ENCODE results near the gene DCAF7.

The DCAF7 gene

DNA sequence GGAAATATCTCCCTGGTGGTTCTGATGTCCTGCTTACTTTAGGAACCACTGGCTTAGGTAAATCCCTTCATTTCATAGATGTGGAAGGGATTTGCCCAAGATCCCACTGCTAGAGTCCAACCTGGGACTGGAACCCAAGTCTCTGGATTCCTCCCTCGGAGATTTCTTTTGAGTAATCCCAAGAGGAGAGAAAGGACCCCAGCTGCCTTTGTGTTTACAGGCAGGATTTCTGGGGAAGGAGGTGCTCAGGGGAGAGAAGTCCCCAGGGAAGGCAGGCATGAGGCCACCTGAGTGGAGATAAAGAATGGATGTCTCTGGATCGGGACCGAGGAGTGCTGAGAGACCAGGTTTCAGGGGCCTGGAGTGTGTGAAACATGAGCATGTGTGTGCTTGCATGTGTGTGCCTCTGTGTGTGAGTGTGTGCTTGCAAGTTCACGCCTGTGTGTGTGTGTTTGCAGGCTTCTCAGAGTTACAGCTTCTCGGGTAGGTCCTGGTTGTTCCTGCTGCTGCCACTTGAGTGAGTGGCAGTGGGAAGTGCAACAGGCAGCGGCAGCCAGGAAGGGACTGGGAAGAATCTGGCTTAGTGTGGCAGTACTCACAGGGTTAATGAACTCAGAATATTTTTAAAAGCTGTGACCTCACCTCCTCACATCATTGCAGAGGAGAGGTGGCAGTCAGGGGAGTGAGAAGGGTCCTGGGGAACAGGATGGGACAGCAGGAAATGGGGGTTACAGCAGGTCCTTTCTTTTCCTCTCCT, 24.9 kb upstream of the DCAF7 start:
- DNase-seq, result no peak

DNA sequence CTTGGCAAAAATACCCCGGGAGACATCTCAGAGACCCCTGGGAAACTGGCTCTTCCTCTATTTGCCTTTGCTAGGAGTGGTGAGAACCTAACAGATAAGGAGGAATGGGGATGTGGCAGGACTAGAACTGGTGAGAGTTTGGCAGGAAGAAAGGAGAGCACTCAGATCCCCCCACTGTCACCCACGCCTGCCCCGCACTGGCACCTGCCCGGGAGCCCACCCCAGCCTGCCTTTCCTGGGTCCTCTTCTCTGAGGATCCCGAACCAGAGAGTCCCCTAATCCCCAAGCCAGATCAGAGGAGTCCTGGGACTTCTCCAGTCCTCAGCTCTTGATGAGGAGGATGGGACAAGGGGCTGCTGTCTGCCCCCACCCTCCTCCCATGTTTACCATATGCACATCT, 23.4 kb upstream of the DCAF7 start:
- no peak for DNase-seq

DNA sequence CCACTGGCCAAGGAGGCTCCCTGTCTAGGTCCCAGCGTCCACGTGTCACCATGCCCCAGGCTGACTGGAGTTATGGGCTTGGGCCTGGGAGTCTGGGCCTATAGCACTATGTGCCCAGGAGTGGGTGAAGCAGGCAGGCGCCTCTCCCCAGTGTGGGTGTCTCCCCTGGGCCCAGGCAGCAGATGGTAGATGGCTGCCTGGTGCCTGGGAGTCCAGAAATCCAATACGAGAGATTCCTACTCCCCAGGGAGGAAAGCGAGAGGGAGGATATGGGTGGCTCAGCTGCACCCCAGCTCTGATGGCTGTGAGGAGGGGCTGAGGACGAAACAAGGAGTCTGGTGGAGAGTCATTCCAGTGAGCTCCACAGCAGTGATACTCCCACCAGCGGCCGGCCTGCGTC, 22.1 kb upstream of the DCAF7 start:
- DNase-seq, result no peak

DNA sequence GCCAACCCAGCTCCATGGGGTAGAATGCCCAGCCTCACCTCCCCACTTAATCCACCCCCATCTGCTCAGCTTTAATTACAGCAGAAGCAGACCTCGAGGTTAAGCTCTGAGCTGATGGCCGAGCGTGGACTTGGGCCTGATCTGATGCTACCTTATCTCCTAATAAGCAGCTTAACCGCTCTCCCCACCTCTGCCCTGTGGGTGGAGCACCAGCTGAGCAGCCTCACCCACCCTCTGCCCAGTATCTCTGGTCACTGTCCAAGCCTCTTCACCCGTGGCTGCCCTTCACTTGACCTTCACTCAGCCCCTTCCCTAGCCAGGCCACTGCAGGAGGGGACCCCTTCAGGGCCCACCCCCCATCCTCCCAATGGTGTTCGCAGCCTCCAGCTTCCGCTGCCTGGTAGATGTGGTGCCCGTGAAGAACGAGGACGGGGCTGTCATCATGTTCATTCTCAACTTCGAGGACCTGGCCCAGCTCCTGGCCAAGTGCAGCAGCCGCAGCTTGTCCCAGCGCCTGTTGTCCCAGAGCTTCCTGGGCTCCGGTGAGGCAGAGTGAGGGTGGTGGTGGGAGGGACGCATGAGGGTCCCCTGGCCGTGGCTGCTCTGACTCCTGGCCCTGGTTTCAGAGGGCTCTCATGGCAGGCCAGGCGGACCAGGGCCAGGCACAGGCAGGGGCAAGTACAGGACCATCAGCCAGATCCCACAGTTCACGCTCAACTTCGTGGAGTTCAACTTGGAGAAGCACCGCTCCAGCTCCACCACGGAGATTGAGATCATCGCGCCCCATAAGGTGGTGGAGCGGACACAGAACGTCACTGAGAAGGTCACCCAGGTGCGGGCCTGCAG, 20.3 kb upstream of the DCAF7 start:
- DNase-seq, result no peak

DNA sequence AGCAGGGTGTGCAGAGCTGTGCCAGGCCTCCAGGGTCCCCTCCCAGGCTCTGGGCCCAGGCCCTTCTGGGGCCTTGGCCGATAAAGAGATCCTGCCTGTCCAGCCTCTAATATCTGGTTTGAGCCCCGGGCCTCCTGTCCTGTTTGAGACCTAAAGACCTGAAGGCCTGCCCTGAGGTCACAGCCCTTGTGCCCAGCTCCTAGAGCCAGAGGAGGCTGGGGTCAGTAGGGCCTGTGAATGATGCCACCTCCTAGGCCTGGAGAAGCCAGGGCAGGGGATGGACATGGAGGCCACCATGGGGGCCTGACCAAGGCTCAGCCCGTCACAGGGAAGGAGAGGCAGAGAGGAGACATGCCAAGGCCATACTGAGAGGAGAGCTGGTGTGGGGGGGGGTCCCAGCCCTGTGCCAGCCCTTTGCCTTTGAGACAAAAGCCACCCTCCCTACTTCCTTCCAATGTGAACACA, 19.7 kb upstream of the DCAF7 start:
- no peak for DNase-seq

DNA sequence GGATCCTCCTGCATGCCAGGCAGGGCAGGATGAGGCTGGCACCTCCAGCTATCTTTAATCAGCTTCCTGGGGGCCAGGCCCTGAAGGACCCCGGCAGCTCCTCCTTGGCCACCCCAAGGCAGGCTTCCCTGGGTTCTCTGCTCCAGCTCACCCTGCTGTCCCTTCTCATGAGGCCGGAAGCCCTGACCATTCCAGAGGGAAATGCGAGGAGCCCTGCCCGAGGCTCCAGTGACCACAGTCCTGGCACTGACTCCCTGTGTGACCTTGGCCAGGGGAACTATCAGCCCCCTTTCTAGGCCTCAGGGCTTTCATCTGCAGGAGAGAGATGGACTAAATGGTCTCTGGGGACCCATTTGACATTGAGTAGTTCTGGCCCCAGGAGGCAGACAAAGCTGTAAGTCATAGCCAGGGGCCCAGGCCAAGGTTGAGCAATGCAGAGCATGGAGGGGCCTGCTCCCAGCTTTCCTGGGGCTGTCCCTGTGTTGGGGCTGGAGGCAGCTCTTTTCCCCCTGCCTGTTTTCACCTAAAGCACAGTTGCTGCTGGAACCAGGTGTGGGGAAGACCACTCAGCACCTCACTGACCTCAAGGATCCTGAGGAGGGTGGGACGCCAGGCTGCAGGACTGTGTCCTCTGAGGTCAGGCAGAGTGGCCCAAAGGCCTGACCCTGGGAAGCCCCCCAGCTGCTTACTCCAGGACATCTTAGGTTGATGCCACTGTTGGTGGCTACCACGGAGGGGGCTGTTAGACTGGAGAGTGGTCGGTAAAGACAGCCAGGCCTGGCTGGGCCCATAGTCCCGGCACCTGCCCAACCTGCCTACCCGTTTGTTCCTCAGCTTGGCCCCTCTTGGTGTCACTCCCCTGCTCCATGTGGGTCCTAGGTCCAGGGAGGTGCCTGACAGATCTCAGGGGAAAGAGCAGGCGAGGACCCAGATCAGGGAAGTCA, 19.0 kb upstream of the DCAF7 start:
- DNase-seq, result no peak

DNA sequence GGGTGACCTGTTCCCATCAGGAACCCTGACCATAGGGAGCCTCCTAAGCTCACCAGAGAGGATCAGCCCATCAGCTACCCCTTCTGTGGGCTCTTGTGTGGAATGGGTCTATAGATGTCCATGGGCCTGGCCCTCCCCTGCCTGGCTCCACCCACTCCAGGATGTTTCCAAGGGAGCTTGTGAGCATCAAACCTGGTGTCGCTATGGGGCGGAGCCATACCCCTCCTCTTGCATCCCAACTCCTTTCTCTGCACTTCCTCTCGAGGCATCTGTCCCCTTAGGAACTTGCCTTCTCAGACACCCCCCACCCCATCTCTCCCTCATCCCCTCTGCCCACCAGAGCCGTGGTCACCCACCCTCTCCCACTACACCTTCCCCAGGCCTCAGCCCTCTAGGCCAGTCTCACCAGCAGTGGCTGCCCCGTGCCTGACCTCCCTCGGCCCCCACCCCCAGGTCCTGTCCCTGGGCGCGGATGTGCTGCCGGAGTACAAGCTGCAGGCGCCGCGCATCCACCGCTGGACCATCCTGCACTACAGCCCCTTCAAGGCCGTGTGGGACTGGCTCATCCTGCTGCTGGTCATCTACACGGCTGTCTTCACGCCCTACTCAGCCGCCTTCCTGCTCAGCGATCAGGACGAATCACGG, 16.7 kb upstream of the DCAF7 start:
- no peak for DNase-seq

DNA sequence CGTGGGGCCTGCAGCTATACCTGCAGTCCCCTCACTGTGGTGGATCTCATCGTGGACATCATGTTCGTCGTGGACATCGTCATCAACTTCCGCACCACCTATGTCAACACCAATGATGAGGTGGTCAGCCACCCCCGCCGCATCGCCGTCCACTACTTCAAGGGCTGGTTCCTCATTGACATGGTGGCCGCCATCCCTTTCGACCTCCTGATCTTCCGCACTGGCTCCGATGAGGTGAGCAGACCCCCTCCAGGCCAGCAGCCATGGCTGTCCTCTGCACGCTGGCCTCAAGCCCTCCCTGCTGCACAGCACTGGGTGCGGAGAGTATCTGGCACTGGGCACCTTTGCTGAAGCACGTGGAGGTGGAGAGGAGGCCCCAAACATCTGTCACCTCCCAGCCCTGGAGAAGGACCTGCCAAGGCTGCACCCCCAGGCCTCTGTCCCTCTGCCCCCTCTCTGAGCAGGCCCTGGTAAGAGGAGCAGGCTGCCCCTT, 16.2 kb upstream of the DCAF7 start:
- no peak for DNase-seq

DNA sequence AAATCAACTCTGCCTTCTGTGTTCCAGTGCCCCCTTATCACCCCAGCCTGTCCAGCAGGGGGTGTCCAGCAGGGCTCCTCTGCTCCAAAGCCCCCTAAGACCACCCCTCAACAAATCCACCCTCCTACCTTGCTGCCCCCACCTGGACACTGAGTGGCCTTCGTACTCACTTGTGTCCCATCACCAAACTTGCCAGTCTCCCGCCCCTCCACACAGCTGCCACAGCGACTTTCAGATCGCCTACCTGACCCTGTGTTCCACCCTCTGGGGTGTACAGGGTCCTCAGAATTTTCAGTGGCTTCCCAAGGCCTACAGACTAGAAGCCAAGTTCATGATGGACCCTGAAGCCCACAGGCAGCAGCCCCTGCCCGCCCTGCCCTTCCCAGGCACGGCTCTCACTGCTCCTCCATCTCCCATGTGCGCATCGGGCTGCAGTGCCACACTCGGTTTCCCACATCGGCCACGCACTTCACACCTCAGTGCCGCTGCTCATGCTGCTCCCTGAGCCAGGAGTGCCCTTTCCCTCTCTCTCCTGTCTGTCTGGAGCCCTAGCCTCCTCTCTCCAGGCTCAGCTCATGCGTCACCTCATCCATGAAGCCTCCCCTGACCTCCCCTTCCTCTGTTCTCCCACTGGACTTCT, 15.3 kb upstream of the DCAF7 start:
- no peak for DNase-seq

DNA sequence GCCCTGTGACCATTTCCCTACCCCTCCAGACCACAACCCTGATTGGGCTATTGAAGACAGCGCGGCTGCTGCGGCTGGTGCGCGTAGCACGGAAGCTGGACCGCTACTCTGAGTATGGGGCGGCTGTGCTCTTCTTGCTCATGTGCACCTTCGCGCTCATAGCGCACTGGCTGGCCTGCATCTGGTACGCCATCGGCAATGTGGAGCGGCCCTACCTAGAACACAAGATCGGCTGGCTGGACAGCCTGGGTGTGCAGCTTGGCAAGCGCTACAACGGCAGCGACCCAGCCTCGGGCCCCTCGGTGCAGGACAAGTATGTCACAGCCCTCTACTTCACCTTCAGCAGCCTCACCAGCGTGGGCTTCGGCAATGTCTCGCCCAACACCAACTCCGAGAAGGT, 14.6 kb upstream of the DCAF7 start:
- no peak for DNase-seq

DNA sequence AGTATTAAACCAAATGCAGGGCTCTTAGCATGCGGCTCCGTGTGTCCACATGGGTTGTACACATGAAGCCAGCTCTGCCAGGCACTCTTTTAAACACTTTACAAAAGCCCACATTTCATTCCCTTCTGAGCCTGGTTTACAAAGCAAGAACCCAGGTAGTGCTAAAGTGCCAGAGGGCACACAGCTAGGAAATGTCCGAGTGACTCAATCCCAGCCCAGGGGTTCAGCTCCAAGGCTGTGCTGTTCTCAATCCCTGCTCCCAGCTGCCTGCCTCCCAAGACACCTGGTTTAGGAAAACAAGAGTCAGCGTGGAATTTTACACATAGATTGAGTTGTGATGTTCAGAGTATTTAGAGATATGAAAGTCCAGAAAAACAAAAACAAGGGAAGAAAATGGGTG, 13.3 kb upstream of the DCAF7 start:
- no peak for DNase-seq

DNA sequence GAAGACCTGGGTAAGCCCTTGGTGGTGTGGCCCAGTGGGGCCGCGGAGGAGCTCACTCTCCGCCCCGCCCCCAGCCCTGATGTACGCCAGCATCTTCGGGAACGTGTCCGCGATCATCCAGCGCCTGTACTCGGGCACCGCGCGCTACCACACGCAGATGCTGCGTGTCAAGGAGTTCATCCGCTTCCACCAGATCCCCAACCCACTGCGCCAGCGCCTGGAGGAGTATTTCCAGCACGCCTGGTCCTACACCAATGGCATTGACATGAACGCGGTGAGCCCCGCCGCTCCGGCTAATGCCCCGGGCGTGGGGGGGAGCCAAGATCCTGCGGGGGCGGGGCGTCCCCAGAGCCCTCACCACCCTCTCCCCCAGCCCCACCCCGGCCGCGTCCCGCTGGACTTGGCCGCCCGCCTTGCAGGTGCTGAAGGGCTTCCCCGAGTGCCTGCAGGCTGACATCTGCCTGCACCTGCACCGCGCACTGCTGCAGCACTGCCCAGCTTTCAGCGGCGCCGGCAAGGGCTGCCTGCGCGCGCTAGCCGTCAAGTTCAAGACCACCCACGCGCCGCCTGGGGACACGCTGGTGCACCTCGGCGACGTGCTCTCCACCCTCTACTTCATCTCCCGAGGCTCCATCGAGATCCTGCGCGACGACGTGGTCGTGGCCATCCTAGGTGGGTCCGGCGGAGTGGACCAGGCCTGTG, 12.1 kb upstream of the DCAF7 start:
- DNase-seq, result no peak

DNA sequence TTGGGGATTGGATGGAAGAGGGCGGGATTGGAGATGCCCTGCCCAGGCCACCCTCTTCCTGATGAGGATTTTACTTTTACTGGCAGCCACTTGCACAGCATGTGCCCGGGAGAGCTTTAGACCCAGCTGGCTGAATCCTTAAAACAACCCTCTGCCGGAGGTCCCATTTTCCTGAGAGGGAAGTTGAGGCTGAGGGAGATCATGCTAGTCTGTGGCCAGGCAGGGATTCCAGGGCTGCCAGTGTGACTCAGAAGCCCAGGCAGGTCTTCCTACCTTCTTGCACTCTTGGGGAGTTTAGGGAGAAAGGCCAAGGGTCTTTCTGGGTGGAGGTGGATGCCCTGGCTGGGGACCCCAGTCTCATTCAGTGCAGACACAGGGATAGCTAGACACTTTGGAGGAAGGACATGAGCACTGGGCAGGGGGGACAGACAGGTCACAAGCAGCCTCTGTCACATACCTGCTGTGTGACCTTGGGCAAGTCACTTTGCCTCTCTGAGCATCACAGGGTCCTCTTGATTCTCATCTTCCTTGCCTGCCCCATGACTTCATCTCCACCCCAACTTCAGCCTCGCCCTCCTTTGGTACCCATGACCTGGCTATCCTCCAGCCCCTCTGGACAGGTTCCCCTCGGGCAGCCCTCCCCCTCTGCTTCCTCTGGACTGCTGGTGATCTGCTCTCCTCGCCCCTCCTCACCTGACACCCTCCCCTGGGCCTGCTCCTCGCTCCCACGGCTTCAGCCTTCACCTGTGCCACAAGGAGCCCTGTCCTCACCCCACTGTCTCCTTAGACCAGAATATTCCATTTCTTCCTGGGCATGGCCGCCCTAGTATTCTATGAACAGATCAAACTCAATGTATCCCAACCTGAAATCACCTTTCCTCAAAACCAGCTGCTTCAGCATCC, 11.3 kb upstream of the DCAF7 start:
- DNase-seq, result no peak

DNA sequence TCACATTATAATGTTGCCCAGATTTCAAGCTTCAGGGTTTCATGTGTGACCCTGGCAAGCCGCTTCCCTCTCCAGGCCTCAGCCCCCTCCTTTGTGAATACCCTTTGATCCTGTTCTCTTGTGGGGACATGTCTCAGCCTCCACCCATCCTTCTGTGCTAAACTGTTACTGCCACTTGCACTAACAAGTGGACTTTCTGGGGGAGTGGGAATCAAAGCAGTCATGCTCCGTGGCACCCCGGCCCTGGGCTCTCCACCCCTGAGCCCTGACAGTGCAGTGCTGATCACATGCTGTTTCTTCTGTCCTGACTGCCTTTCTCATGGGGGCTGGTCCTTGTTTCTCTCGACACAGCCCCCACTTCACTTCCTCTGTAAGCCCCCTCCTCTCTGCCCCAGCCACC, 9.7 kb upstream of the DCAF7 start:
- no peak for DNase-seq

DNA sequence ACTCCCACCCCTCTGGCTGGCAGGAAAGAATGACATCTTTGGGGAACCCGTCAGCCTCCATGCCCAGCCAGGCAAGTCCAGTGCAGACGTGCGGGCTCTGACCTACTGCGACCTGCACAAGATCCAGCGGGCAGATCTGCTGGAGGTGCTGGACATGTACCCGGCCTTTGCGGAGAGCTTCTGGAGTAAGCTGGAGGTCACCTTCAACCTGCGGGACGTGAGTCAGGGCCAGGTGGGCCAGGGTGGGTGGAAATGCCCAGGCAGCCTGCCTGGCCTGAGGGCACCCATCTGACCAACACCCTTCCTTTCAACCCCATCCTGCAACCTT, 8.1 kb upstream of the DCAF7 start:
- no peak for DNase-seq

DNA sequence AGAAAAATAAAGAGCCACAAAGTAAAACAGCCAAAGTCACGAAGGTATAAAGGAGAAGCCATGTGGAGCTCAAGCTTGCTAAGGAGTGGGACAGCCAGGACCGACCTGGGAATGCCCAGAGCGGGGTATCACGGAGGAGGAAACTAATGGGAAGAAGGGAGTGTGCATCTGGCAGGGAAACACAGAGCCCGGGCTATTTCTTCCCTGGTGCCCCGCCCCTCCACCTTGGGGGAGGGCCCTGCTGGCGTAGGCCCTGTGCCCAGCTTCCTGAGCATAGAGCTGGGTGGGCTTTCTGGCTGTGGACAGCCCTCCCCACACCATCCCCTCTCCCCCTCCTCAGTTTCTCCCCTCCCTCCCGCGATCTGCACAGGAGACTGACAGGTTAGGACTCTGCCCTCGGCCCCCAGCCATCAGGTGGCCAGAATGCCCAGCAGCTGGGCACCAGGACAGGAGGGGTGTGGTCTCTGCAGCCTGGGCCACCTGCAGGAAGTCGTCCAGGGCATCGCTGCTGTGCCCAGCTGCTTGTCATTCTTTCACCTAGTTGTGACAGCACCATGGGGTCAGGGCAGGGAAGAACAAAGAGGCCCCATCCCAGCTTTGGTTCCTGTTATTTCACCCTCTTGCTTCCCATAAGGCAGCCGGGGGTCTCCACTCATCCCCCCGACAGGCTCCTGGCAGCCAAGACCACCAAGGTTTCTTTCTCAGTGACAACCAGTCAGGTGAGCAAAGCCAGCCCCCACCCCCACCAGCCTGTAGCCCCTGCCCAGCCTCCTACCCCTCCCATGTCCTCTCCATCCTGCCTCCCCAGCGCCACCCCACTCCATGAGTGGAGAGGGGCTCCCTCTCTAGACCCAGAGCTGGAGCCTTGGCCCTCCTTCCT, 7.1 kb upstream of the DCAF7 start:
- DNase-seq, result no peak

DNA sequence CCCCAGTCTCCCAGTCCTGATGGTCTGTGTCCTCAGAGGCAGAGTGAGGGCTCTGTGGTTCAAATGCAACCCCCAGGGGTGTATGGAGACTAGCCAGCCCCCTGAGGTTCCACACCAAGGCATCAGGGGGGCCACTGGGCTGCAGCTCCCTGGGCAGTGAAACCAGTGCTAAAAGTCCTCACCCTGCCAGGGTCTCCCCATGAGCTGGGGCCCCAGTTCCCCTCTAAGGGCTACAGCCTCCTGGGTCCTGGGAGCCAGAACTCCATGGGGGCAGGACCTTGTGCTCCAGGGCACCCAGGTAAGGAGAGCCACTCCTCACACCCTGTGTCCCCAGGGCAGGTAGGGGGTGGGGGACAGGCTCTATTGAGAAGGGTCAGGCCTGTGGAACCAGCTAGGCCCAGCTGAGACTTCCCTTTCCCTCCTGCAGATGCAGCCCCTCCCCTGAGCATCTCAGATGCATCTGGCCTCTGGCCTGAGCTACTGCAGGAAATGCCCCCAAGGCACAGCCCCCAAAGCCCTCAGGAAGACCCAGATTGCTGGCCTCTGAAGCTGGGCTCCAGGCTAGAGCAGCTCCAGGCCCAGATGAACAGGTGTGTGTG, 6.4 kb upstream of the DCAF7 start:
- no peak for DNase-seq

DNA sequence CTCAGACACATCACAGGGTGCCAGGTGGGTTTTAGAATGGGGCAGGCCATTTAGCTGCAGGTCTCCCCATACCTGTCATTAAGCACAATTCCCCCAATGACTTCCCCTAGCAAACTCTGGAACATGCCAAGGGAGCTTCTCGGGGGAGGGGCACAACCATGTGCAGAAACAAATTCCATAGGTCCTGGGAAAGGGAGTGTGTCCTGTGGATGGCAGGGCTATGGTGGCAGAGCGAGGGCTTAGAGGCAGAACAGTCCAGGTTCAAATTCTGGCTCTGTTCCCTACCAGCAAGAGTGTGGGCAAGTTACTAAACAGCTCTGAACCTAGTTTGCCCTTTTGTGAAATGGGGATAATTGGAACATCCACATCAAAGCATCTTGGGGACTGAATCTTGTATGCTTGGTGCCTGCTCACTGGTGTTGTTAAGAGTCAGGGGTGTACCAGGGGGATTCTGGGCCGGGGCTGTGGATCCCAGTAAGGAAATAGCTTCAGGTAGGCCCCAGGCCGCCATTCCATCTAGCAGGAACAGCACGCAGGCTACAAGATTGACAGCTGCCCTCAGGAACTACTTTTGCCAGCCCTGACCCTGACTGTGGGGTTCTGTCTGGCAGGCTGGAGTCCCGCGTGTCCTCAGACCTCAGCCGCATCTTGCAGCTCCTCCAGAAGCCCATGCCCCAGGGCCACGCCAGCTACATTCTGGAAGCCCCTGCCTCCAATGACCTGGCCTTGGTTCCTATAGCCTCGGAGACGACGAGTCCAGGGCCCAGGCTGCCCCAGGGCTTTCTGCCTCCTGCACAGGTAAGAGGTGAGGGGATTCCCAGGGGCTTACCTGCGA, 5.6 kb upstream of the DCAF7 start:
- no peak for DNase-seq
